NCI-H128 (cell line): ENCODE results near the gene VAV2.

Source experiments
- DNase-seq: peaks from one replicate; lab custom pipeline; 2025; ENCODE audit not compliant: unreplicated experiment; lab: John Stamatoyannopoulos, UW

The VAV2 gene

DNA sequence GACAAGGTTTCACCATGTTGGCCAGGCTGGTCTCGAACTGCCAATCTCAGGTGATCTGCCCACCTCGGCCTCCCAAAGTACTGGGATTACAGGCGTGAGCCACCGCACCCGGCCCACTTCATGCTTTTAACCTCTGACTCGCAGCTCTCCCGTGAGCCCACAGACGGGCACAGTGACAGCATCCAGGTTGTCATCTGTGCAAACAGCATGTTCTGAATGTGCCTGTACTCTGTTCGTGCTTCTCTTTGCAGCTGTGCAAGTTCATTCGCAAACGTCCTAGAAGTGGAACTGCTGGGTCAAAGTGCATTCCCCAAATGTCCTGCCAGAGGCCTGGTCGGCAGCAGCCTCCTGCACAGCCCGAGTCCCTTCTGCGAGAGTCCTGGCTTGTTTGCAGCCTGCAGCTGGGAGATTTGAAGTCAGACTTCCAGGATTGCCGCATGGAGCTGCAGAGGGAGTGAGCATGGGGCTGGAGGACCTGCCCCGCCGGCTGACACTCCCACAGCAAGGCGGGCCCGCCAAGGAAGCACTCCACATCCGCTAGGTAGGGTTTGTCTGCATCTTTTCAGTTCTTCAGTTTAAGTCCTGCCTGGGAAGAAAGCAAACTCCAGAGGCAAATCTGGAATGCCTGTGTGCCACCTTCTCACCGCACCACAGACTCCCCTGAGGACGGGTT lies 36.6 kb upstream of the VAV2 start:
- DNase-seq, result no peak

DNA sequence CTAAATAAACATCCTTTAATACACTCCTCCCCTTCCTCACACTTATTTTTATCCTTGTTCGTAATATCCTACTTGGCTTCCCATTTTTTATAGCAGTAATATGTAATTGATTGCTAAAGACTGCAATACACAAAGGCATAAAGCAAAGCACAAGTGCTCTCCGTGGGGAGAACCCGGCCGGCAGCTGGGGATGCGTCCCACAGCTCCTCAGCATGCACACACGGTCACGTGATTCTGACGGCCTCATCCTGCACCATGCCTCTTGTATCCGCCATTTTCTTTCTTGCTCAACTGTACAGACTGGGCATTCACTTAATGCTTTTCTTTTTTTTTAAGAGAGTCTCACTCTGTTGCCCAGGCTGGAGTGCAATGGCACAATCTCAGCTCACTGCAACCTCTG lies 36.0 kb upstream of the VAV2 start:
- no peak for DNase-seq

DNA sequence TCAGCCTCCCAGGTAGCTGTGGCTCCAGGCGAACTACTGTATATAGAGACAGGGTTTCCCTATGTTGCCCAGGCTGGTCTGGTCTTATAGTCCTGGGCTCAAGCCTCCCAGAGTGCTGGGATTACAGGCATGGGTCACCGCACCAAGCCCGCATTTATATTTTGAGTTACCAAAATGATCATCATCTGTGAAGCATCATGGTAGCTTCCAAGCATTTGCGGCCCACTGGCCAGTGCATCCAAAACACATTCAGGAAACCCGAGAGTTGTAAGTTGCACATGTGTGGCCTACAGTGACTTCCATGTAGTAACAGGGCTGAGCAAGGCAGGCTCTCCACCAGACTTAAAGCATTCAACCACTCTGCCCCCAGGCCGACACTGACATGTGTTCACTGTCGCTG lies 35.4 kb upstream of the VAV2 start:
- DNase-seq, result no peak

DNA sequence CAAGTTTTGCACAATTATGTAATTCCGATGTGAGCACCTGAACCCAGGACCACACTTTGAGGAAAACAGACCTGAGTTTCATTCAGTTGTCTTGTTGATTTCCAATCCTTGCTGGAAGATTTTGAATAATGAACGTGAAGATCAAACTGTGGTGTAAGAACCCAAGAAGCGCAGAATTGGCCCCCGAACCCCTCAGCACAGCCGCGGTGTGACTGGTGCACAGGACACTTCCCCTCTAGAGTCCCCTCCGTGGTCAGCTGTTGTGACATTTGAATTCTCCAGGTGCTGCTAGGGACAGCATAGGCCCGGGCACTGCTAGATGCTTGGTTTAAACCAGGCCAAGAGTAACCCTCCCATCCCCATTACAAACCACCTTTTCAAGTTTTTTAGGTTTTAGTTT lies 34.9 kb upstream of the VAV2 start:
- DNase-seq, result no peak

- DNase-seq, result no peak
These were observed 34.5 kb upstream of the VAV2 start for GRCh38 chr9:134026581-134026980.

- DNase-seq, result peak; percentile 18
These were observed 33.8 kb upstream of the VAV2 start for GRCh38 chr9:134025606-134026541.

DNA sequence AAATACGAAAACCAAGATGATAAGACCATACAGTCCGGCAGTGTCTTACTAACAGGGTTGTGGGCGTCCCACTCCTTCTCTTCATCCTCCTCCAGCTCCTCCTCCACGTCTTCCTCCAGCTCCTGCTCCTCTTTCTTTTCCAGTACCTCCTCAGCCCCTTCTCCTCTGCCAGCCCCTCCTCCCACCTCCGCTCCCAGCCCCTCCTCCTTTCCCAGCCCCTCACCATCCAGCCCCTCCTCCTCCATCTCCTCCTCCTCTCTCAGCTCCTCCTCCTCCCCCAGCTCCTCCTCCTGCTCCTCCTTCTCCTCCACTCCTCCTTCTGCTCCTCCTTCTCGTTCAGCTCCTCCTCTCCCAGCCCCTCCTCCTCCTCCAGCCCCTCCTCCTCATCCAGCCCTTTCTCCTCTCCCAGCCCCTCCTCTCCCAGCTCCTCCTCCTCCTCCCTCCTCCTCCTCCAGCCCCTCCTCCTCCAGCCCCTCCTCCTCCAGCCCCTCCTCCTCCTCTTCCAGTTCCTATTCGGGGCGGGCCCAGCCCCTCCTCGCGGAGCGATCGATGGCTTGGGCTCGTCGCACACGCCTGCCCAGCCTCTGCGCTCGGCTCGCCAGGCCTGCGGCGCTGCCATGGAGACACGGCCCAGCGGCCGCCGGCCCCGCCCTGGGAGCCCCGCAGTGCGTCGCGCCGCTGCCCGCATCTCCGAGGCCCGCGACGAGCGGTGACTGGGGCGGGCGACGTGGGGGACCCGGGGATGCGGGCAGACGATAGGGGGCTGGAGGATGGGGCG lies 32.9 kb upstream of the VAV2 start, which contains the start of gene BRD3OS:
Gene BRD3OS, plus strand, starts transcription at position 654 of the 778 bp plus-strand sequence. CDS start 1,267 bp downstream, outside the sequence.
- DNase-seq, result peak; percentile 93

GRCh38 chr9:134024214-134024792 lies 32.2 kb upstream of the VAV2 start:
- DNase-seq, result no peak

DNA sequence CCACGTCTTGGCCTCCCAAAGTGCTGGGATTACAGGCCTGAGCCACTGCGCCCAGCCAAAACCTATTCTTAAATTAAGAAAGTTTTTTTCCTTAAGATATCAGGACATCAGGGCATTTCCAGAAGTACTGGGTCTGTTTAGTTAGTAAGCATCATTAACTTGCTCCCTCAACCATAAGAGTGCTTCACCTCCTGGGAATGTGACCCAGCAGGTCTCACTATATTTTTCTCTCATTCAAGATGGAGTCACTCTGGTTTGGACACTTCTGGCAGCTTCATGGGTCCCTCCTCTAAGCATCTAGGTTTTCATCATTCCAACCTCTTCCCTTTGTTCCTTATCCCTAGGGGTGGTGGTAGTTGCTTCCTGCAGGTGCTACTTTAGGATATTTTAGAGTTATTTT lies 22.8 kb upstream of the VAV2 start:
- no peak for DNase-seq

DNA sequence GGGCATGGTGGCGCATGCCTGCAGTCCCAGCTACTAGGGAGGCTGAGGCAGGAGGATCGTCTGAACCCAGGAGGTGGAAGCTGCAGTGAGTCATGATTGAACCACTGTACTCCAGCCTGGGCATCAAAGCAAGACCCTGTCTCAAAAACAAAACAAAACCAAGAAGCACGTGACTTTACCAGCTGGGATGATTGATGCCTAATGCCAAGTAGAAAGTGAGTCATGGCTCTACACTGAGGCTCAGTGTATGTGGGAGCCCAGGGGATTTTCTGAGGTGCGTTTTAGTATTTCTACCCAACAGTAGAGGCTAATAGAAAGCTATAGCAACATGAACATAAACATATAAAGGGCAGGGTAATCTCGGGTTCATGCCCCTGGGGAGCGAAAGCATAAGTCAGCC lies 19.3 kb upstream of the VAV2 start:
- no peak for DNase-seq

GRCh38 chr9:134010310-134011173 lies 18.4 kb upstream of the VAV2 start:
- DNase-seq, result no peak

DNA sequence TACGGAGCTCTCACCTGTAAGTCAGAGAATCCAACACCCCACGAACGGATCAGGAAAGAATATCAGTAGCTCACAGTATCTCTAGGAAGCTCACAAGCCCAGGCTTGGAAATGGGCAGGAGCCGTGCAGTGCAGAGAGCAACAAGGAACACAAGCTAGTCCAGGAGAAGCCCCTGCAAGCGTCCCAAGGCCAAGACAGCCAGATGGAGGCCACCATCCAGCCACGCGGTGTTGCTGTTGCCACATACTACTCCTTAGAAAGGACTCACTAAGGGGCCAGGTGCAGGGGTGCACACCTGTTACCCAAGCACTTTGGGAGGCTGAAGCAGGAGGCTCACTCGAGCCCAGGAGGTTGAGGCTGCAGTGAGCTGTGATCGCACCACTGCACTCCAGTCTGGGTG lies 15.4 kb upstream of the VAV2 start:
- no peak for DNase-seq

GRCh38 chr9:134007150-134007549 lies 15.0 kb upstream of the VAV2 start:
- no peak for DNase-seq

DNA sequence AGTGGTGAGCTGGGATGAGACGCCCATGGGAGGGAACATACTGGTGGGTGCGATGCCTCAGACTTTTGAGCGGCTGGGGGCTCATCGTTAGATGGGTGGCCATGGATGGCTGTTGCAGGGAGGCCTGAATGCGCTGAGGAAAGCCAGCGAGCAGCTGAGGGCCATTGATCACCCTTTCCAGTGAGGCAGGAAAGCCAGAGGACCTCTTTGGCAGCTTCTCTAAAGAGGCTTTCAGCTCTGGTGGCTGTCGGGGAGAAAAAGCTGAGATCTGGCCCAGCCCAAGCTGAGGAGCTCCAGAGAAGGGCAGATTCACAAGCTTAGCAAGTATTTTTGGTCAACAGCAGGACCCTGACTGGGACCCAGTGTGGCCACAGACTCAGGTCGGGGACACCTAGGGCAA lies 13.3 kb upstream of the VAV2 start:
- DNase-seq, result no peak

DNA sequence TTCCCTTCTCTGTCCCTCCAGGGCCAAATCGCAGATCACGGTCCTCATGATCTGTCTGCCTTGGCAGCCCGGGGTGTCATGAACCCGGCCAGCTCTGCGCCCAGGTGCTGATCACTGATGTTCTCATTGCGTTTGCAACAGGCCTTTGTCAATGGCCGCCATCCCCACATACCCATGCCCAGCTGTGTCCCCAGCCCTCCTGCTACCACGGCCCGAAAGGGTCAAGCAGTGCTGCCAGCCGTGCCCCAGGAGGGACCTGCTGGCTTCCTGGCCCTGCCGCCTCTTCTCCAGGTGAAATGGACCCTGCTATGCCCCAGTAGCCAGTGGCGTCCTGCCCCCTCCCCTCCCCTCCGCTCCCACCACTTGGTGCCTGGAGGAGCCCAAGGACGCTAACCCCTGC lies 12.8 kb upstream of the VAV2 start:
- no peak for DNase-seq

GRCh38 chr9:134004131-134004873 lies 12.2 kb upstream of the VAV2 start:
- no peak for DNase-seq

GRCh38 chr9:134003237-134003636 lies 11.1 kb upstream of the VAV2 start:
- DNase-seq, result no peak

- no peak for DNase-seq
These were observed 10.7 kb upstream of the VAV2 start for GRCh38 chr9:134002796-134003195.

DNA sequence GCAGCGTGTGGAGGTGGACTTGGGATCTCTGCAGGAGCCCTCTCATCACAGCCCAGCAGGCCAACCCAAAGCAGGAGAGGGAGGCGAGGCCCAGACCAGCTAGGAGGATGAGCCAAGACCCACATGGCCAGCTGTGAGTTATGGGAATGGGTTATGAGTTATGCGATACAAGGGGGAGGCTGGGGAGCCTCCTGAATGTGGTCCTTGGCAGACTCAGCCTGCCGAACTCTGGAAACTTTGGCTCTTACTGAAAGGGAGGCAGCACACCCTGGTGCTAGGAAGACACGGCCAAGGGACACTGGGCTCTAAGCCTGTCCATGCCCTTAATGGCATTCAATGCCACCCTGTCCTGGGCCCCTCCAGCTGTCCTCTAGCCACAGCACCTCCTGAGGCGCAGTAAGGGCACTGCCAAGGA lies 7.7 kb upstream of the VAV2 start:
- no peak for DNase-seq
